ENCODE measurements around the gene NAGPA.

The NAGPA gene

GRCh38 chr16:5027086-5027485, 6.6 kb downstream of the NAGPA start:
- no peak for DNase-seq

GRCh38 chr16:5026664-5027063, 7.1 kb downstream of the NAGPA start:
- no peak for DNase-seq

GRCh38 chr16:5025171-5025632, 8.5 kb downstream of the NAGPA start:
- DNase-seq: no peak

- no peak for DNase-seq
Measured at GRCh38 chr16:5024632-5025031, 9.1 kb downstream of the NAGPA start.

GRCh38 chr16:5022521-5022920, 11.2 kb downstream of the NAGPA start:
- no peak for DNase-seq

GRCh38 chr16:5020551-5020950, 13.2 kb downstream of the NAGPA start:
- no peak for DNase-seq

GRCh38 chr16:5019775-5020174, 14.0 kb downstream of the NAGPA start:
- no peak for DNase-seq

- no peak for DNase-seq
Measured at GRCh38 chr16:5018793-5019192, 14.9 kb downstream of the NAGPA start.

DNA sequence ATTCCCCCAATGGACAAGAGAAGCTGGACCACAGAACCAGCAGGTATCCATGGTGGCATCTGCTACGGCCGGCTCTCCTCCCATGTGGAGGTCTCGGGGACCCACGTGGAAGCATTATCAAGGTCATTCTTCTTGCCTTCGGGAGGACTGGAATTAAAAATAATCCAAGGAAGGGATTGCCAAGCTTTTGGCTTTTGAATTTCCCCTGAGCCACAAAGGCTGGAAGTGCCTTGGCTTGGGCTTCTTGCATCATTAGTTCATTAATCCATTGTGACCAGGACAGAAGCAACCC, 16.1 kb downstream of the NAGPA start:
- no peak for DNase-seq

DNA sequence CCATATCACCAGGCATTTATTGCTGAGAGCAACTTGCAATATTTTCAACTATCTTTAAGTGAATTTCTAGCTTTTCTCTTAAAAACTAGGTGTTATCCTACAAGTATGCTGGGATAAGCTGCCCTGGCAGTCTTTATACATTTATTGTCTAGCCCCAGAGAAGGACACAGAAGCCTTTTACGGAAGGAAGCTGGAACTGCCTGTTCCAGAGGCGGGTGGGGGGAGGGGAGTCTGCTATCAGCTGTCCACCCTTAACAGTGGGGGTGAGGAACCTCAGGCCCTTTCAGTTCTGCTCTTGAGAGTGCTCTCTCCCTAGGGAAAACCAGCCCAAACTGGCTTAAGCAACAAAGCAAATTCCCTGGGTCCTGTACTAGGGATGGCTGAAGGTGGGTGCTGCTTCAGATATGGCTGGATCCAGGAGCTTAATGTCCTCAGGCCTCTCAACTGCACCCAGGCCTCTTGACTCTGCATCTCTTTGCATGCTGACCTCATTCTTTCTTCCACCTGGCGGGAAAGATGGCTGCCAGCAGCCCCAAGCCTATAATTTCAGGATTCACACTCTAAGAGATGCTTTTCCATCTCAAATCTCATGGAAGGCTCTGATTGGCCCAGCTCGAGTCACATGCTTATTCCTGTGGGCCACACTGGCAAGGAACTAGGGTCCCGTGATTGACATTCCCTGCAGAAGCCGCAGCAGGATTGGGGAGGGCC, 16.6 kb downstream of the NAGPA start:
- no peak for DNase-seq

GRCh38 chr16:5015887-5016286, 17.8 kb downstream of the NAGPA start:
- no peak for DNase-seq

DNA sequence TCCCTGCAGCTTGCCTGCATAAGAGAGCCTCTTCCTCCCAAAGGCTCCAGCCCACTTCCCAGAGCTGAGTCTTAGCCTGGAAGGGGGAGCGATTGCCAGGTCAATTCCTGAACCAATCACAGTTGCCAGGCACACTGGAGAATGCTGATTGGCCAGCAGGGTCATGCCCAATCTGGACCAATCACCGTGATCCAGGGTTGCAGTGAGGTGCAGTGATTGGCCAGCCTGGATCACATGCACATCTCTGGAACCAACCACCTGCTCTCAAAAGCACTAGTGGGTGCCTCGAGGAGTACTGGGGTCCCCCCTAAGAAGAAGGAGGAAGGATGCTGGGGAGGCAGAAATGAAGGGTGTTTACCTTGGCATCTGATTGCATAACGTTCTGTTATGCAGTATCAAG, 18.4 kb downstream of the NAGPA start:
- no peak for DNase-seq

DNA sequence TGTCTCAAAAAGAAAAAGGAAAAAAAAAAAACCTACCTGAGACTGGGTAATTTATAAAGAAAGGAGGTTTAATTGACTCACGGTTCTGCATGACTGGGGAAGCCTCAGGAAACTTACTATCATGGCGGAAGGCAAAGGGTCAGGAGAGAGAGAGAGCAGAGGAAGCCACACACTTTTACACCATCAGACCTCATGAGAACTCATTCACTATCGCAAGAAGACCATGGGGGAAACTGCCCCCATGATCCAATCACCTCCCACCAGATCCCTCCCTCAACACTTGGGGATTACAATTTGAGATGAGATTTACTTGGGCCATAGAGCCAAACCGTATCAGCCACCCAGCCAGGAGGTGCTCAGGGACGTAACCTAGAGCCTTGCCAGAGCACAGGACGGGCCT, 20.8 kb downstream of the NAGPA start:
- DNase-seq: no peak

DNA sequence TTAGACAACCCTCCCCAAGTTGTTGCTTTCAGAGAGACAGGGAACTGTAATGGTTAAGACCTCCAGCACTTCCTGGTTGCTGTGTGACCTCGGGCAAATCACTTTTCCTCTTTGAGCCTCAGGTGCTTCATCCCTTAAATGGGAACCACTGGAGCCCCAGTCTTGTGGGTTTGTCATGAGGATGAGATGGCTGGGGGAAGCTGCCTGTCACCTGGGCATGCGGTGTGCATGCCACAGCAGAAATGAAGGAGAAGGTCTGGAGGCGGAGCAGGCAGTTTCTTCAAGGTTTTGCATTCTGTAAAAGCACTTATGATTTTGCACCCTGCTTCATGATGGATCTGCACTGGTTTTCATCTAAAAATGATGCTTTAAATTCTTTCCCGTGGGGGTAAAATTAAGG, 22.1 kb downstream of the NAGPA start:
- no peak for DNase-seq

DNA sequence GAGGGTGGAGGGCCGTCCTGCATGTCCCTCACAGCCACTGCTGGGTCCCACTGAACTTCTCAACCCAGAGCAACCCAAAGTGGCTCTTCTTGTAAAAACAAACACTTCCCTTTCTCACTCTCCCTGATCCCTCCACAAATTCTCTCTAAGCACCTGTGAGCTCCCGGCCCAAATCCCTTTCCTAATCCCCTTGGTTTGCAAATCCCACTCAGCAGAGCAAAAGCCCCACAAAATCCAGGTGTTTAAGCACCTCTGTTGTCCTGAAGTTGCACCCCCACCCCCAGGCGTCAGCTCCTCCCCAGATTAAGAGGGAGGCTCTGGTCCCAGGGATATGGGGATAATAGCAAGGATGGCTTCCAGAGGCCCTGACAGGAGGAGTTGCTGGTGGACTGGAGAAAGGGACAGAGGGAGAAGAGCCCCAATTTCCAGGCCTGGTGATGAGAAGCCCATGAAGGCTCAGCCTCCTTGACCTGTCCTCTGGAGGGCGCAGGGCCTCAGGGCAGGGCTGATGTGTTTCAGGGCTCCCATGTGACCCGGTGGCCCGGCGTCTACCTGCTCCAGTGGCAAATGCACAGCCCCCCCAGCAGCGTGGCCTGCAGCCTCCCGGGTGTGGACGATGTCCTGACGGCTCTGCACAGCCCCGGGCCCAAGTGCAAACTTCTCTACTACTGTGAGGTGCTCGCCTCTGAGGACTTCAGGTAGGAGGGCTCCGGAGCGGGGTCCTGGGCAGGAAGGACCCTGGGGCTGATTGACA, 23.0 kb downstream of the NAGPA start:
- no peak for DNase-seq

DNA sequence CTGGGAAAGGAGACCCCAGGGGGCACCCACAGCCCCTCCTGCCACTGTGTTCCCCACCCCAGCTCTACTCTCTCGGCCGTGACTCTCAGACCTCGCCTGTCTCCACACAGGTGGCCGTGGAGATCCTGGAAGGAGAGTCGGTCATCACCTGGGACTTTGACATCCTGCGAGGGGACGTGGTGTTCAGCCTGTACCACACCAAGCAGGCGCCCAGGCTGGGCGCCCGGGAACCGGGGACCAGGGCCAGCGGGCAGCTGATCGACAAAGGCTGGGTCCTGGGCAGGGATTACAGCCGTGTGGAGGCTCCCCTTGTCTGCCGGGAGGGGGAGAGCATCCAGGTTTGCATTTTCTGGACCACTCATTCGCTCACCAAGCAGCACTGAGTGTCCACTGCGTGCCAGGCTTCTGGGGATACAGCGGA, 25.4 kb downstream of the NAGPA start:
- no peak for DNase-seq

GRCh38 chr16:5007256-5007655, 26.5 kb downstream of the NAGPA start:
- DNase-seq: no peak

DNA sequence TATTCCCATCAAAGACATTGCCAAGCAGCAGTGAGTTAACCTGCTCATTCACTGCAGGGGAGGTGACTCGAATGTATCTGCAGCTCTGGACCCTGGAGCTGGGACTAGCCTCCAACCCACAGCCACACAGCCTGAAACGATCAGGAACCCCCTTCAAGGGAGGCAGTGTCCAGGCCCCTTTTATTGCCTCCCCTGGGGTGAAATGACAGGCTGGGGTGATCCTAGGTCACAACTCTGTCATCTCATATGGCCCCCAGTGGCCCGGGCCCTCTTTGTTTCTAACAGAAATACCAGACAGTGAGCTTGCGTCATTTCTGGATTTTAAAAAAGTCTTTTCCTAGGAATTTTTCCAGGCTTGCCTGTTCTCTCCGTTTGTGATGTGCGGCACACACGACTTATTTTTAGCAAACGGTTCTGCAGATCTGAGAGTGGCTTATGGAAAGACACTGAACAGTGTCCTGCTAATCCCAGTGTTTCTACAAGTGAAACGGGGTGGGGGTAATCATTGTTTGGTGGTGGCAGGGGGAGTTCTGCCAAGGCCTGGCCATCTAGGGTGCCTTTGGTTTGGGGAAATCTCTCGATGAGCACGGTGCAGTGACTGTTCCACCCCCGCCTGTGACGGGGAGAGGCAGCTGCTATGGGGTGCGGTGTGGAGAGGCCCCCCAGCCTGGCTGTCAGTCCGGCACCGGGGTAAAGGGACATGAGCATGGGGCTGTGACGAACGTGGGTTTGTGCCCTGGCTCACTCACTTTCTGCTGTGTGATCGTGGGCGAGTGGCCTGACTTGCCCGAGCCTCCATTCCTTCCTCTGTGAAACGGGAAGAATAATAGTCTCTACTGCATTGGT, 27.2 kb downstream of the NAGPA start:
- no peak for DNase-seq

DNA sequence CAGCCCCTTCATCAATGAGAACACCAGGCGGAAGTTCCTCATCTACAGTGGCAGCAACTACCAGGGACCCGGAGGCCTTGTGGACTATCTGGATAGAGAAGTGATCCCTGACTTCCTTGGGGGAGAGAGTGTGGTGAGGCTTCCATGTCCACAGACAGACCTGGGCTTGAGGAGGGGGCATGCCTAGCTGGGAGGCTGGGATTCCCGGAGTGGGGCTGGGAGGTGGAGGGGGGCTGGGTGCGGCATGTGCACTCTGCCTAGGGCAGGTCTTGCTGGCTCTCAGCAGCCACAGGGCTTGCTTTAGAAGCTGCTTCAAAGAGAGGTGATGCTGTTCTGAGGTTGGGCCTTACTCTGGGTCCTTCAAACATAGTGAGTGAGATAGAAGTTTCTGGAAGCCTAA, 27.8 kb downstream of the NAGPA start:
- no peak for DNase-seq

- no peak for DNase-seq
Measured at GRCh38 chr16:5004311-5004710, 29.4 kb downstream of the NAGPA start.

DNA sequence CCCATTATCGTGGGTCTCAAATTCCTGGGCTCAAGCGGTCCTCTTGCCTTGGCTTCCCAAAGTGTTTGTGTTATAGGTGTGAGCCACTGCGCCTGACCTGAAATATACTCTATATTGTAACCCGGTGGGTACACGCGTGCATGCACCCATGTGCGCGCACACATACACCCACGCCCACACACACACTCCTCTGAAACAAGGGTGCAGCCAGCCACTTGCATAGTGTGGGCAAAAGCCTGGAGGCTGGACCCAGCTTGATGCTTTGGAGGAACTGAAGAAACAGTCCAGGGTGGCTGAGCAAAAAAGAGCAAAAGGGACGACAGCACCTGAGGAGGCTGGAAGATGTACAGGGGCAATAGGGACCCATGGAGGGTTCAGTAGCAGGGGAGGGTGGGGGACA, 29.9 kb downstream of the NAGPA start:
- no peak for DNase-seq

DNA sequence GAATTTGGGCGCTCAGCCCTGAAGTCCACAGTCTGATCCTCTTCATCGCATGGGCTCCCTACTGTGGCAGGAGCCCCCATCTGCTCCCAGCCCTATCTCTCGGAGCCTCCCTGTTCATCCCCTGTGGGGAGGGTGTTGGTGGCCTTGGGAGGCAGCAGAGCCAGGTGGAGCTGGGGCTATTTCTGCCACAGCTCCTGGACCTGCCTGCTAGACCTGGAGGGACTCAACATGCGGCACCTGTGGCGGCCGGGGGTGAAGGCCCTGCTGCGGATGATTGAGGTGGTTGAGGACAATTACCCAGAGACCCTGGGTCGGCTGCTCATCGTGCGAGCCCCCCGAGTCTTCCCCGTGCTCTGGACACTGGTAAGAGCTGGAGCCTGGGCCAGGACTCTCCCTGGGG, 30.5 kb downstream of the NAGPA start:
- no peak for DNase-seq

DNA sequence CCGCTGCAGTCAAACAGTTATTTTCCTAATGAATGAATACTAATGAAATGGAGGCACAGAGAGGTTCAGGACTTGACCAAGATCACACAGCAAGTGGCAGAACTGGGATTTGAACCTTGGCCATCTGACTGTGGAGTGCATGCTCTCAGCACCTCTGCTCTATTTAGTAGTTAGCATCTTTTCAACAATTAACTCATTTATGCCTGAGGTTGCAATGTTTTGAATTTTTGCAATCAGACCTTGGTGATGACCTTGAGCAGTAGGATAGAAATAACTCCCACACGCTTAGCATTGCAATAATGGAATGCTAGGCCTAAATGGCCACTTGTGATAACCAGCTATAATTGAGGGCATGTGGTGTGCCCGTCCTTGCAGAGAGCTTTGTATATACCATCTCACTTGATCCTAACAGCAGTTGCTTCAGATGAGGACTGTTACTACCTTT, 31.0 kb downstream of the NAGPA start:
- DNase-seq: no peak

- DNase-seq: no peak
Measured at GRCh38 chr16:5001986-5002385, 31.7 kb downstream of the NAGPA start.

All from effector CD4-positive, alpha-beta T cell (primary cell).